LNCAP (cell line): ENCODE data around the gene USP10.

Experiments
- CTCF ChIP-seq: fragments of 450-650 bp; IDR thresholded peaks from 2 replicates; pipeline ENCODE4 v1.5.1; 2017; ENCODE audit warnings: mild to moderate bottlenecking

Gene USP10

GRCh38 chr16:84684592-84684965, 15.2 kb upstream of the USP10 start:
- no peak for TF ChIP-seq CTCF

- TF ChIP-seq CTCF: no peak
Measured at GRCh38 chr16:84685210-84685609, 14.6 kb upstream of the USP10 start.

- no peak for TF ChIP-seq CTCF
Measured at GRCh38 chr16:84686707-84687298, 13.0 kb upstream of the USP10 start.

GRCh38 chr16:84687715-84688114, 12.1 kb upstream of the USP10 start:
- no peak for TF ChIP-seq CTCF

GRCh38 chr16:84689111-84689510, 10.7 kb upstream of the USP10 start:
- no peak for TF ChIP-seq CTCF

- no peak for TF ChIP-seq CTCF
Measured at GRCh38 chr16:84690088-84690819, 9.5 kb upstream of the USP10 start.

GRCh38 chr16:84692451-84693214, 7.2 kb upstream of the USP10 start:
- TF ChIP-seq CTCF: no peak
